K562 (cell line): ENCODE results near the gene DCST1. TPM values are rescaled to one million over a fixed set of nuclear protein-coding genes. Genes with fewer than 3 reads are reported as not detected.
A peak's percentile ranks its signal among the peaks of the same experiment; 100 is the strongest.

ENCODE experiments used
- ATAC-seq: fragments of 200-7000 bp; cut with Tn5 transposase; 3 replicates; pipeline ENCODE4 v1.9.1; 2020; ENCODE audit warnings: moderate library complexity
- BruUV-seq: library from RNA; stranded (reverse); fragments of 400-500 nt; replicated peaks from 2 replicates; lab custom pipeline; 2021; lab: Mats Ljungman, UMichigan
- CTCF ChIA-PET: fragments of 300-600 bp; formaldehyde crosslinking; extraction: SDS; loops from one replicate; lab custom pipeline; 2021; ENCODE audit warnings: low intra/inter-chr PET ratio; lab: Yijun Ruan, JAX
- POLR2A ChIA-PET: fragments of 300-600, 350-650 bp; sonication (Branson Sonifier 250); formaldehyde crosslinking; extraction: SDS; loops from one replicate; lab custom pipeline; 2021; ENCODE audit warnings: antibody characterized with exemption, inconsistent platforms; lab: Yijun Ruan, JAX
- DNase-seq, 4 experiments: peaks; one replicate each; pipeline versions ENCODE4 v3.0.0 to v3.0.0-alpha.2; 2011 to 2018; ENCODE audit warnings: low spot score in 3 of 4, mixed read lengths in 3 of 4; ENCODE audit errors: extremely low read depth in 1 of 4
- FAIRE-seq: peaks from 2 replicates; lab custom pipeline; 2011; peaks lifted over from hg19 to GRCh38; lab: Jason Lieb, UNC
- H2AFZ ChIP-seq: 2 replicates; pipeline ENCODE4 v1.6.0; 2011; ENCODE audit warnings: low read depth, low read length, control low read depth, inconsistent platforms
- H3K27ac ChIP-seq: fragments of 200-600 bp; 3 replicates; pipeline ENCODE4 v1.8.0; 2011; ENCODE audit warnings: low read depth, mild to moderate bottlenecking, control low read depth, inconsistent platforms, low read length, moderate library complexity, mixed read lengths; ENCODE audit errors: extremely low read depth
- H3K27me3 ChIP-seq, 2 experiments: fragments of 300-600 bp in 1 of 2; 2 replicates in 1 of 2; 3 replicates in 1 of 2; pipeline versions ENCODE4 v1.6.0 to v1.8.0; 2011; ENCODE audit warnings: inconsistent platforms in 2 of 2, low read length in 2 of 2, mild to moderate bottlenecking in 1 of 2, mixed read lengths in 1 of 2, moderate library complexity in 1 of 2; ENCODE audit not compliant: control insufficient read depth in 2 of 2, insufficient read depth in 2 of 2
- H3K36me3 ChIP-seq: fragments of 300-600 bp; 3 replicates; pipeline ENCODE4 v1.8.0; 2011; ENCODE audit warnings: mild to moderate bottlenecking, low read length, inconsistent platforms; ENCODE audit not compliant: control insufficient read depth, insufficient read depth
- H3K4me1 ChIP-seq, 2 experiments: fragments of 200-600 bp in 1 of 2; replicated peaks in 1 of 2; 2 replicates in 1 of 2; 3 replicates in 1 of 2; pipeline versions ENCODE4 v1.5.1 to v1.8.0; 2011; ENCODE audit warnings: inconsistent platforms in 2 of 2, low read length in 2 of 2, mild to moderate bottlenecking in 1 of 2, mixed read lengths in 1 of 2, moderate library complexity in 1 of 2; ENCODE audit not compliant: control insufficient read depth in 2 of 2, insufficient read depth in 2 of 2
- H3K4me2 ChIP-seq: 2 replicates; pipeline ENCODE4 v1.6.1; 2011; ENCODE audit warnings: low read length, control low read depth, inconsistent platforms, mixed read lengths; ENCODE audit not compliant: insufficient read depth
- H3K4me3 ChIP-seq: fragments of 200-600 bp; sonication (generic), shearing (Covaris generic); 2 replicates; pipeline ENCODE4 v1.5.1; 2016; ENCODE audit warnings: control low read depth, inconsistent platforms
- H3K79me2 ChIP-seq: fragments of 200-600 bp; 3 replicates; pipeline ENCODE4 v1.8.0; 2011; ENCODE audit warnings: low read length, inconsistent platforms; ENCODE audit not compliant: control insufficient read depth, insufficient read depth
- H3K9ac ChIP-seq, 2 experiments: 2 replicates each; pipeline versions ENCODE4 v1.6.0 to v1.6.1; 2011; ENCODE audit warnings: low read depth in 2 of 2, low read length in 2 of 2, control low read depth in 1 of 2, inconsistent platforms in 1 of 2, mild to moderate bottlenecking in 1 of 2, mixed read lengths in 1 of 2; ENCODE audit not compliant: insufficient read depth in 1 of 2
- H3K9me1 ChIP-seq: one replicate; pipeline ENCODE4 v1.6.0; 2011; ENCODE audit warnings: inconsistent platforms, mild to moderate bottlenecking, low read length, moderate library complexity; ENCODE audit not compliant: control insufficient read depth, insufficient read depth
- H3K9me3 ChIP-seq: replicated peaks from 2 replicates; pipeline ENCODE4 v1.5.1; 2011; ENCODE audit warnings: low read depth, low read length, inconsistent platforms; ENCODE audit not compliant: control insufficient read depth, insufficient read depth
- H4K20me1 ChIP-seq: replicated peaks from 2 replicates; pipeline ENCODE4 v1.6.1; 2011; ENCODE audit warnings: low read length, inconsistent platforms, mixed read lengths; ENCODE audit not compliant: control insufficient read depth, insufficient read depth
- BRF1 ChIP-seq: IDR thresholded peaks from 3 replicates; pipeline ENCODE4 v1.6.1; 2011; ENCODE audit warnings: borderline replicate concordance, mild to moderate bottlenecking; ENCODE audit not compliant: insufficient read length; ENCODE audit errors: extremely low read depth
- CBX1 ChIP-seq: sonication (generic); IDR thresholded peaks from 2 replicates; pipeline ENCODE4 v1.6.1; 2016; ENCODE audit warnings: antibody characterized with exemption, low read depth, mild to moderate bottlenecking
- CBX5 ChIP-seq: IDR thresholded peaks from 2 replicates; pipeline ENCODE4 v1.6.1; 2014; ENCODE audit warnings: low read depth, borderline replicate concordance
- EGR1 ChIP-seq: fragments of 450-650 bp; conservative IDR thresholded peaks from 2 replicates; pipeline ENCODE4 v1.6.1; 2017; ENCODE audit warnings: mild to moderate bottlenecking
- ETV1 ChIP-seq: fragments of 450-650 bp; conservative IDR thresholded peaks from 2 replicates; pipeline ENCODE4 v1.6.1; 2016; ENCODE audit warnings: missing genetic modification characterization, control low read depth, low read depth, missing compliant biosample characterization
- HNRNPUL1 ChIP-seq: fragments of 200-400 bp; formaldehyde crosslinking; IDR thresholded peaks from 2 replicates; pipeline ENCODE4 v1.6.1; 2017; ENCODE audit warnings: low read length
- KDM1A ChIP-seq, 2 experiments: fragments of 450-650 bp; IDR thresholded peaks; 2 replicates each; pipeline ENCODE4 v1.6.1; 2016; ENCODE audit warnings: mild to moderate bottlenecking in 2 of 2
- KLF13 ChIP-seq: fragments of 450-650 bp; IDR thresholded peaks from 2 replicates; pipeline ENCODE4 v1.6.1; 2016; ENCODE audit warnings: missing genetic modification characterization, low read depth, mild to moderate bottlenecking, missing compliant biosample characterization, moderate library complexity, borderline replicate concordance
- LEF1 ChIP-seq: fragments of 450-650 bp; IDR thresholded peaks from 2 replicates; pipeline ENCODE4 v1.6.1; 2016; ENCODE audit warnings: mild to moderate bottlenecking
- MBD2 ChIP-seq: sonication (generic); IDR thresholded peaks from 2 replicates; pipeline ENCODE4 v1.6.1; 2016; ENCODE audit warnings: low read depth, borderline replicate concordance
- PHF21A ChIP-seq: fragments of 450-650 bp; IDR thresholded peaks from 2 replicates; pipeline ENCODE4 v1.6.1; 2017; ENCODE audit warnings: low read depth, borderline replicate concordance
- POLR2H ChIP-seq: IDR thresholded peaks from 2 replicates; pipeline ENCODE4 v1.6.1; 2016; ENCODE audit warnings: missing genetic modification characterization, low read depth, mild to moderate bottlenecking, control low read depth, missing compliant biosample characterization, moderate library complexity
- RCOR1 ChIP-seq, 2 experiments: IDR thresholded peaks; 2 replicates each; pipeline ENCODE4 v1.6.1; 2012; ENCODE audit warnings: low read depth in 2 of 2, low read length in 2 of 2, borderline replicate concordance in 1 of 2, improper control_type of control experiment in 1 of 2
- RNF2 ChIP-seq: sonication (generic); IDR thresholded peaks from 2 replicates; pipeline ENCODE4 v1.6.1; 2016
- SRSF3 ChIP-seq: fragments of 200-400 bp; formaldehyde crosslinking; IDR thresholded peaks from 2 replicates; pipeline ENCODE4 v1.6.1; 2016; ENCODE audit warnings: mild to moderate bottlenecking, low read length, moderate library complexity; ENCODE audit not compliant: insufficient read depth
- ZNF134 ChIP-seq: fragments of 250-450 bp; sonication (Bioruptor Pico); conservative IDR thresholded peaks from 2 replicates; pipeline ENCODE4 v1.4.0; 2020
- ZNF444 ChIP-seq: fragments of 250-450 bp; sonication (Bioruptor Pico); IDR thresholded peaks from 2 replicates; pipeline ENCODE4 v1.4.0; 2020; ENCODE audit warnings: mild to moderate bottlenecking, moderate library complexity
- ZNF766 ChIP-seq: fragments of 200-800 bp; sonication (Bioruptor generic); conservative IDR thresholded peaks from 2 replicates; pipeline ENCODE4 v1.6.1; 2016; ENCODE audit warnings: missing genetic modification characterization, missing compliant biosample characterization
- WGBS: fragments of 100-300 bp; shearing (Covaris generic); methylation state at CpG from one replicate; pipeline ENCODE4 v1.1.6; 2016; ENCODE audit warnings: low coverage, mixed read lengths; ENCODE audit not compliant: insufficient coverage; ENCODE audit errors: missing lambda C conversion rate; 5-methylcytosine and 5-hydroxymethylcytosine counted together
- in situ Hi-C: fragments of 300-500 bp; cut with MboI; formaldehyde crosslinking; loops from 4 replicates; pipeline ENCODE4 v1.15.0; 2018; ENCODE audit warnings: inconsistent platforms, mixed read lengths
- intact Hi-C: fragments of 100-400 bp; cut with micrococcal nuclease; formaldehyde crosslinking; loops from 2 replicates; pipeline ENCODE4 v1.14.2; 2022
- polyA plus RNA-seq, 8 experiments: library from polyadenylated mRNA; depleted of rRNA in 4 of 8; stranded (reverse) in 5 of 8; unstranded in 3 of 8; fragments of >200 nt; fragmentation: Nextera tagmentation in 2 of 8; fragmentation: Illumina TruSeq in 1 of 8; extraction: Ambion mirVana in 2 of 8; extraction: Trizol in 1 of 8; gene quantifications; 2 replicates each; pipeline versions ENCODE4 v1.2.1 to v1.2.3, GENCODE V29; 2011 to 2014; ENCODE audit warnings: inconsistent platforms in 1 of 8, missing spikeins in 1 of 8
- total RNA-seq, 7 experiments: library from RNA; depleted of rRNA in 6 of 7; stranded (reverse); fragments of >200 nt in 6 of 7; fragmentation: Illumina TruSeq in 2 of 7; extraction: Trizol in 2 of 7; gene quantifications; 2 replicates each; pipeline versions ENCODE4 v1.2.1 to v1.2.3, GENCODE V29; 2011 to 2021; ENCODE audit warnings: low replicate concordance in 1 of 7
- TF ChIP-seq, protein P1 (sequence below), 3 experiments: fragments of 200-800 bp in 1 of 3; sonication (Bioruptor generic) in 1 of 3; sonication (generic) in 1 of 3; formaldehyde crosslinking in 1 of 3; IDR thresholded peaks; 2 replicates each; pipeline versions ENCODE4 v1.6.1 to v1.8.0; 2016 to 2022; ENCODE audit warnings: mild to moderate bottlenecking in 2 of 3, missing compliant biosample characterization in 2 of 3, missing genetic modification characterization in 2 of 3, missing genetic modification reagents in 1 of 3

DCST1 gene
- total and polyA plus RNA-seq, 9 of the 15 experiments (the other 6 are each of a cell fraction or from before 2014, with no cell fraction given): not detected

GRCh38 chr1:155013632-155014031, 20.0 kb upstream of the DCST1 start:
- ChIA-PET CTCF (interaction anchor here (0.6 kb wide), 1 partner anchor 39 kb away, joined by 3 read pairs; the partner anchor contains the start of gene CKS1B), POLR2A (interaction anchor here (0.6 to 1.9 kb wide), 7 partner anchors 9 to 58 kb away, joined by 3 to 8 read pairs (median 4); partner anchors contain the start of genes CKS1B, FLAD1 and PBXIP1)
- Histone ChIP-seq H3K27ac (peak overlapping the region; percentile 51; the same call in 2 of the 3 replicates), H3K4me2 (peak overlapping the region; percentile 59), H3K4me3 (no peak overlapping the region), H4K20me1 (no peaks in the 10 kb centered on the region; the same call in 1 of the 2 replicates), H3K27me3 (no peaks in the 10 kb centered on the region), H2AFZ (no peak overlapping the region), H3K9ac (peak overlapping the region; percentile 24 to 65; a peak in 1 of 4 replicates), H3K79me2 (peaks cover 50% of the 10 kb centered on the region), H3K9me1 (no peaks in the 10 kb centered on the region), H3K4me1 (peaks cover 65 to 92% of the 10 kb centered on the region in 2 experiments), H3K36me3 (peaks cover 70% of the 10 kb centered on the region; the same call in 2 of the 3 replicates), H3K9me3 (no peaks in the 10 kb centered on the region)
- intact Hi-C loops (no loop called here), in situ Hi-C loops (no loop called here)
- ATAC-seq: no peak
- no TSS peak for BruUV-seq
- 29% methylated on average over 3 of the region's 8 CpGs for WGBS
- DNase-seq: peak; percentile 73 to 82 (median 75)
- no peak for FAIRE-seq
- TF ChIP-seq KLF13: no peak
- peak; percentile 80 for TF ChIP-seq ZNF444 (CRISPR knock-in tag)
- no peak for TF ChIP-seq CBX5
- TF ChIP-seq HNRNPUL1: no peak
- no peak for TF ChIP-seq POLR2H (tag)
- TF ChIP-seq LEF1: 0 out of 2 replicates have a peak, but pooled peaks have one; percentile 39
- no peak for TF ChIP-seq ZNF134 (CRISPR knock-in tag)
- TF ChIP-seq EGR1: peak; percentile 25; the same call in 1 of the 2 replicates
- TF ChIP-seq, protein P1, sequence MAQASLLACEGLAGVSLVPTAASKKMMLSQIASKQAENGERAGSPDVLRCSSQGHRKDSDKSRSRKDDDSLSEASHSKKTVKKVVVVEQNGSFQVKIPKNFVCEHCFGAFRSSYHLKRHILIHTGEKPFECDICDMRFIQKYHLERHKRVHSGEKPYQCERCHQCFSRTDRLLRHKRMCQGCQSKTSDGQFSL (CRISPR knock-in tag; IDR thresholded peaks at IDR 0.05): no peak
- TF ChIP-seq, protein P1 (tag; IDR thresholded peaks at IDR 0.05): peak in 1 of 2 experiments; percentile 64; a peak in 1 of 4 replicates
- no peak for TF ChIP-seq ZNF766 (CRISPR knock-in tag)
- TF ChIP-seq SRSF3: no peak
- 0 out of 2 replicates have a peak, but pooled peaks have one; percentile 19 for TF ChIP-seq MBD2
- peak in 1 of 2 experiments; percentile 74; a peak in 1 of 4 replicates for TF ChIP-seq KDM1A (IDR thresholded peaks at IDR 0.05)
- TF ChIP-seq ETV1 (tag): peak; percentile 57; the same call in 1 of the 2 replicates
- 0 out of 4 replicates have a peak, but pooled peaks of 1 of the 2 experiments have one; percentile 30 for TF ChIP-seq RCOR1 (IDR thresholded peaks at IDR 0.05; ENCODE audit: borderline replicate concordance in 1 of 2, low read depth in 2 of 2, low read length in 2 of 2)
- TF ChIP-seq BRF1: no peak
- TF ChIP-seq CBX1: no peak
- TF ChIP-seq RNF2: peak; percentile 66; the same call in 1 of the 2 replicates
- no peak for TF ChIP-seq PHF21A
